GM21737 (cell line): Measurements from ENCODE around the gene HERC3.

Experiments used
- ATAC-seq: cut with Tn5 transposase; IDR thresholded peaks from one replicate; pipeline ENCODE4 v1.9.1; 2021; ENCODE audit warnings: mild to moderate bottlenecking, moderate library complexity; ENCODE audit not compliant: unreplicated experiment

HERC3 gene

GRCh38 chr4:88744609-88745008, 152.3 kb downstream of the HERC3 start:
- ATAC-seq, result no peak

- ATAC-seq, result no peak
Observed at GRCh38 chr4:88745175-88745574, 152.9 kb downstream of the HERC3 start.

- no peak for ATAC-seq
Observed at GRCh38 chr4:88745581-88746163, 153.4 kb downstream of the HERC3 start.

GRCh38 chr4:88746206-88746605, 153.9 kb downstream of the HERC3 start:
- ATAC-seq, result no peak

- no peak for ATAC-seq
Observed at GRCh38 chr4:88747351-88747750, 155.1 kb downstream of the HERC3 start.

GRCh38 chr4:88750369-88750768, 158.1 kb downstream of the HERC3 start:
- ATAC-seq, result no peak

GRCh38 chr4:88751258-88752075, 159.2 kb downstream of the HERC3 start:
- ATAC-seq, result no peak

GRCh38 chr4:88752076-88752463, 159.8 kb downstream of the HERC3 start:
- no peak for ATAC-seq

- no peak for ATAC-seq
Observed at GRCh38 chr4:88752754-88753153, 160.5 kb downstream of the HERC3 start.

GRCh38 chr4:88753658-88754571, 161.6 kb downstream of the HERC3 start:
- no peak for ATAC-seq

- ATAC-seq, result no peak
Observed at GRCh38 chr4:88754796-88755195, 162.5 kb downstream of the HERC3 start.

- ATAC-seq, result no peak
Observed at GRCh38 chr4:88755454-88755853, 163.2 kb downstream of the HERC3 start.

- ATAC-seq, result no peak
Observed at GRCh38 chr4:88756149-88756548, 163.9 kb downstream of the HERC3 start.

- ATAC-seq, result no peak
Observed at GRCh38 chr4:88757067-88757466, 164.8 kb downstream of the HERC3 start.

GRCh38 chr4:88757776-88758175, 165.5 kb downstream of the HERC3 start:
- no peak for ATAC-seq
